RWPE2 (cell line): ENCODE results near the gene SPRR2G.
"Not testable (repeated sequence)": the region's sequence is repeated elsewhere in the genome, so short reads cannot be mapped to it uniquely, and the experiment has no call there.

ENCODE experiments used
- ATAC-seq: fragments of 200-7000 bp; cut with Tn5 transposase; 3 replicates; pipeline ENCODE4 v1.9.1; 2021; ENCODE audit warnings: low read depth
- DNase-seq: peaks from one replicate; pipeline ENCODE4 v3.0.0-alpha.2; 2020; ENCODE audit warnings: low spot score
- H3K27ac ChIP-seq: fragments of 450-650 bp; 2 replicates; pipeline ENCODE4 v1.5.1; 2017; ENCODE audit warnings: mild to moderate bottlenecking; ENCODE audit not compliant: poor library complexity, severe bottlenecking
- H3K27me3 ChIP-seq: fragments of 250-450 bp; sonication (Bioruptor Pico); 2 replicates; pipeline ENCODE4 v1.5.1; 2021; ENCODE audit warnings: mild to moderate bottlenecking, moderate library complexity; ENCODE audit not compliant: insufficient read depth, poor library complexity, severe bottlenecking
- H3K36me3 ChIP-seq: fragments of 250-450 bp; sonication (Bioruptor Pico); 2 replicates; pipeline ENCODE4 v1.5.1; 2020; ENCODE audit warnings: low read depth, mild to moderate bottlenecking, moderate library complexity
- H3K4me1 ChIP-seq: fragments of 250-450 bp; sonication (Bioruptor Pico); 2 replicates; pipeline ENCODE4 v1.5.1; 2021; ENCODE audit warnings: mild to moderate bottlenecking, moderate library complexity; ENCODE audit not compliant: insufficient read depth, poor library complexity, severe bottlenecking
- H3K4me3 ChIP-seq: fragments of 250-450 bp; sonication (Bioruptor Pico); 2 replicates; pipeline ENCODE4 v1.5.1; 2021; ENCODE audit warnings: mild to moderate bottlenecking, moderate library complexity; ENCODE audit not compliant: severe bottlenecking
- H3K9me3 ChIP-seq: fragments of 250-450 bp; sonication (Bioruptor Pico); 2 replicates; pipeline ENCODE4 v1.5.1; 2021; ENCODE audit warnings: mild to moderate bottlenecking, moderate library complexity; ENCODE audit not compliant: severe bottlenecking
- CTCF ChIP-seq: fragments of 450-650 bp; IDR thresholded peaks from one replicate; pipeline ENCODE4 v1.5.1; 2017; ENCODE audit warnings: mild to moderate bottlenecking, moderate library complexity; ENCODE audit not compliant: poor library complexity, severe bottlenecking

The SPRR2G gene

DNA sequence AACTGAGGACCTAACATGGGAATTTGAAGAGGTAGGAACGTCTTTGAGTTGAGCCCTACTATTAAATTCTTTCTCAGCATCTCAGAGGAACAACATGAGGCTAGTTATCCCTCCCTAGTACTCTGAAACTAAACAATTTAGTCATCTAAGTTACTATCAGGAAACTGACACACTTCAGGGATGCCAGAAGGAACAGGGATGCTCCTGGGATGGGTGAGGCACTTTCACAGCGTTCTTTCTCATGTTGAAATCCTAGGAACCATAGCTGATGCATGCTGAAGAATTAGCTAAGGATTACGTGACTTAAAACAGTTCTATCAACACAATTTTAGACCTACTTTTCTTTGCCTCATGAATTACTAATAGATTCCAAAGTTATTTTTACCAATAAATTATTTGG lies 1.8 kb upstream of the SPRR2G start:
- Histone ChIP-seq H3K27me3 (no peaks in the 10 kb centered on the region), H3K9me3 (no peaks in the 10 kb centered on the region), H3K36me3 (no peaks in the 10 kb centered on the region), H3K27ac (no peak overlapping the region), H3K4me1 (no peaks in the 10 kb centered on the region), H3K4me3 (no peak overlapping the region)
- DNase-seq (no peak), ATAC-seq (no peak)
- no peak for TF ChIP-seq CTCF

GRCh38 chr1:153141377-153141776 lies 9.3 kb downstream of the SPRR2G start:
- ATAC-seq, result peak; percentile 44; the same call in 1 of the 3 replicates

GRCh38 chr1:153140484-153140883 lies 10.2 kb downstream of the SPRR2G start:
- DNase-seq (no peak), ATAC-seq (no peak)
- Histone ChIP-seq H3K27ac (no peak overlapping the region), H3K4me1 (no peaks in the 10 kb centered on the region), H3K9me3 (no peaks in the 10 kb centered on the region), H3K36me3 (no peaks in the 10 kb centered on the region), H3K27me3 (no peaks in the 10 kb centered on the region), H3K4me3 (no peak overlapping the region)
- TF ChIP-seq CTCF, result no peak

More at GRCh38 chr1:153141377-153141776, 9.3 kb downstream of the SPRR2G start:
- no peaks in the 10 kb centered on the region for H3K36me3 ChIP-seq
- H3K4me3 ChIP-seq, result no peak overlapping the region
- H3K4me1 ChIP-seq, result no peaks in the 10 kb centered on the region
- no peak for DNase-seq
- H3K27ac ChIP-seq, result no peak overlapping the region
- H3K9me3 ChIP-seq, result no peaks in the 10 kb centered on the region
- H3K27me3 ChIP-seq, result no peaks in the 10 kb centered on the region
- no peak for TF ChIP-seq CTCF

- TF ChIP-seq CTCF, result no peak
- Histone ChIP-seq H3K4me3 (no peak overlapping the region), H3K9me3 (no peaks in the 10 kb centered on the region), H3K36me3 (no peaks in the 10 kb centered on the region), H3K4me1 (peaks cover 3% of the 10 kb centered on the region), H3K27ac (no peak overlapping the region), H3K27me3 (no peaks in the 10 kb centered on the region)
- ATAC-seq (no peak), DNase-seq (no peak)
Observed at GRCh38 chr1:153133743-153134142, 16.9 kb downstream of the SPRR2G start.

DNA sequence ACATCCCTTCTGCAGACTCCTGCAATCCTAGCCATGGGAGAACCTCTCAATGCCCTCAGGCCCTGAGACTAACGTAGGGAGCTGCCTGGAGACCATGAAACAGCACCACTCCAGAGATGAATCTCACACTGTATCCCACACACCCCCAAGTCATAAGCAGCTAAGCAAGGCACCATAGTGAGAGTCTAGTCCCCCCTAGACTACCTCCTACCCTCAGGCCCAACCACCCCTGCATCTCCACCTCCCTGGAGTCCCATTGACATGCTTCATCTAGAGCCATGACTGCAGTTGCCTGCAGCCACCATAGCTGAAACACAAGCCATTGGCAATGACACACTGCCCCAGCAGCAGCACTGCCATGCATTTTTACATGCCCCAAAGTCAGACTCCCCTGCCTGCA lies 17.4 kb downstream of the SPRR2G start:
- Histone ChIP-seq H3K27ac (no peak overlapping the region), H3K27me3 (no peaks in the 10 kb centered on the region), H3K4me3 (no peak overlapping the region), H3K4me1 (peaks cover 3% of the 10 kb centered on the region), H3K36me3 (no peaks in the 10 kb centered on the region), H3K9me3 (no peaks in the 10 kb centered on the region)
- no peak for DNase-seq
- no peak for ATAC-seq
- no peak for TF ChIP-seq CTCF

- not testable (repeated sequence) for H3K36me3 ChIP-seq, DNase-seq, H3K27ac ChIP-seq, H3K4me3 ChIP-seq, H3K9me3 ChIP-seq, H3K4me1 ChIP-seq, H3K27me3 ChIP-seq, ATAC-seq
Observed at GRCh38 chr1:153128688-153129087, 22.0 kb downstream of the SPRR2G start.
